PC-9 (cell line): ENCODE measurements around the gene ETV6. TPM values are rescaled to one million over a fixed set of nuclear protein-coding genes. Genes with fewer than 3 reads are reported as not detected.

Source experiments
- BruUV-seq: library from RNA; stranded (reverse); fragments of 400-500 nt; replicated peaks from 2 replicates; lab custom pipeline; 2021; lab: Mats Ljungman, UMichigan
- CTCF ChIA-PET: fragments of 300-600 bp; sonication (Branson Sonifier 250); formaldehyde crosslinking; loops from one replicate; lab custom pipeline; 2022; ENCODE audit warnings: antibody characterized with exemption; lab: Charles Lee
- POLR2A ChIA-PET: fragments of 300-600 bp; sonication (Branson Sonifier 250); formaldehyde crosslinking; loops from one replicate; lab custom pipeline; 2022; ENCODE audit warnings: antibody characterized with exemption; ENCODE audit not compliant: unreplicated experiment; lab: Charles Lee
- DNase-seq, 2 experiments: peaks; one replicate each; pipeline versions ENCODE4 v3.0.0 to v3.0.0-alpha.2; 2015 to 2022; ENCODE audit warnings: mixed read lengths in 1 of 2
- H2AFZ ChIP-seq: fragments of 200-600 bp; sonication (generic); 2 replicates; pipeline ENCODE4 v1.8.1; 2017; ENCODE audit warnings: antibody characterized with exemption
- H3F3A ChIP-seq: fragments of 200-600 bp; sonication (generic); 2 replicates; pipeline ENCODE4 v1.8.1; 2017; ENCODE audit warnings: antibody characterized with exemption, mild to moderate bottlenecking, low read depth; ENCODE audit not compliant: insufficient read depth
- H3K27ac ChIP-seq: fragments of 200-600 bp; sonication (generic); 2 replicates; pipeline ENCODE4 v1.6.1; 2016; ENCODE audit warnings: mixed run types
- H3K27me3 ChIP-seq: fragments of 200-600 bp; sonication (generic); 2 replicates; pipeline ENCODE4 v1.6.1; 2016; ENCODE audit warnings: low read depth, mixed run types; ENCODE audit not compliant: insufficient read depth
- H3K36me3 ChIP-seq: fragments of 200-600 bp; sonication (generic); 2 replicates; pipeline ENCODE4 v1.6.1; 2016; ENCODE audit warnings: low read depth, mixed run types
- H3K4me1 ChIP-seq: fragments of 200-600 bp; sonication (generic); replicated peaks from 2 replicates; pipeline ENCODE4 v1.6.1; 2016; ENCODE audit warnings: mixed run types; ENCODE audit not compliant: insufficient read depth
- H3K4me2 ChIP-seq: fragments of 200-600 bp; sonication (generic); 2 replicates; pipeline ENCODE4 v1.6.1; 2017; ENCODE audit warnings: mixed run types
- H3K4me3 ChIP-seq: fragments of 200-600 bp; sonication (generic); 2 replicates; pipeline ENCODE4 v1.6.1; 2016; ENCODE audit warnings: mixed run types
- H3K79me2 ChIP-seq: fragments of 200-600 bp; sonication (generic); 2 replicates; pipeline ENCODE4 v1.6.1; 2017; ENCODE audit warnings: low read depth, mixed run types
- H3K9me2 ChIP-seq: fragments of 200-600 bp; sonication (generic); 2 replicates; pipeline ENCODE4 v1.8.1; 2017; ENCODE audit warnings: mild to moderate bottlenecking; ENCODE audit not compliant: insufficient read depth
- H3K9me3 ChIP-seq: fragments of 200-600 bp; sonication (generic); 2 replicates; pipeline ENCODE4 v1.8.1; 2016; ENCODE audit warnings: low read depth; ENCODE audit not compliant: insufficient read depth
- H4K20me1 ChIP-seq: fragments of 200-600 bp; sonication (generic); 2 replicates; pipeline ENCODE4 v1.8.1; 2017; ENCODE audit not compliant: insufficient read depth
- CTCF ChIP-seq: fragments of 200-600 bp; sonication (generic); conservative IDR thresholded peaks from 2 replicates; pipeline ENCODE4 v1.6.1; 2017; ENCODE audit warnings: mixed run types, antibody characterized with exemption, mild to moderate bottlenecking, moderate library complexity
- EZH2 ChIP-seq: fragments of 200-600 bp; sonication (generic); IDR thresholded peaks from 2 replicates; pipeline ENCODE4 v1.8.0; 2017; ENCODE audit warnings: antibody characterized with exemption, low read depth
- intact Hi-C: fragments of 100-400 bp; cut with micrococcal nuclease; formaldehyde crosslinking; loops from one replicate; pipeline ENCODE4 v1.10.0; 2022; ENCODE audit not compliant: unreplicated experiment
- total RNA-seq: library from RNA; stranded (reverse); gene quantifications from 2 replicates; pipeline ENCODE4 v1.2.3, GENCODE V29; 2021

ETV6 gene
- total RNA-seq, 1 experiment from 2014 or later, result 62.8 TPM

GRCh38 chr12:11716794-11717518 lies 67.5 kb downstream of the ETV6 start:
- H3K4me3 ChIP-seq, result no peak overlapping the region
- intact Hi-C loops, result no loop called here
- H3K27ac ChIP-seq, result no peak overlapping the region
- H3K27me3 ChIP-seq, result no peaks in the 10 kb centered on the region
- no peaks in the 10 kb centered on the region for H3K4me1 ChIP-seq
- no peak overlapping the region for H2AFZ ChIP-seq
- no peaks in the 10 kb centered on the region for H4K20me1 ChIP-seq
- no peak overlapping the region for H3K4me2 ChIP-seq
- H3K9me3 ChIP-seq, result no peaks in the 10 kb centered on the region
- H3F3A ChIP-seq, result no peaks in the 10 kb centered on the region
- DNase-seq, result no peak
- peaks cover 14% of the 10 kb centered on the region; the same call in 1 of the 2 replicates for H3K79me2 ChIP-seq
- ChIA-PET CTCF (no interaction called here), POLR2A (no interaction called here)
- no peaks in the 10 kb centered on the region for H3K36me3 ChIP-seq
- no TSS peak for BruUV-seq
- H3K9me2 ChIP-seq, result no peaks in the 10 kb centered on the region
- TF ChIP-seq EZH2 (no peak), CTCF (no peak)

- no peaks in the 10 kb centered on the region for H3K27me3 ChIP-seq
- no peaks in the 10 kb centered on the region for H3K36me3 ChIP-seq
- no peaks in the 10 kb centered on the region for H3K9me3 ChIP-seq
- H3K27ac ChIP-seq, result no peak overlapping the region
- H2AFZ ChIP-seq, result no peak overlapping the region
- BruUV-seq, result no TSS peak
- no peaks in the 10 kb centered on the region for H3K9me2 ChIP-seq
- no peaks in the 10 kb centered on the region for H3F3A ChIP-seq
- TF ChIP-seq CTCF, result no peak
- TF ChIP-seq EZH2, result no peak
- H4K20me1 ChIP-seq, result no peaks in the 10 kb centered on the region
- no peak overlapping the region for H3K4me2 ChIP-seq
- H3K79me2 ChIP-seq, result peaks cover 9% of the 10 kb centered on the region; the same call in 1 of the 2 replicates
- H3K4me3 ChIP-seq, result no peak overlapping the region
- ChIA-PET POLR2A (no interaction called here), CTCF (no interaction called here)
- intact Hi-C loops, result no loop called here
- no peak for DNase-seq
- no peaks in the 10 kb centered on the region for H3K4me1 ChIP-seq
These were observed 68.1 kb downstream of the ETV6 start for GRCh38 chr12:11717519-11717961.

- Histone ChIP-seq H3K4me3 (no peak overlapping the region), H3K9me2 (no peaks in the 10 kb centered on the region), H3K27ac (no peak overlapping the region), H3F3A (no peaks in the 10 kb centered on the region), H3K27me3 (no peaks in the 10 kb centered on the region), H2AFZ (no peak overlapping the region), H3K79me2 (peaks cover 4% of the 10 kb centered on the region; the same call in 1 of the 2 replicates), H3K4me1 (no peaks in the 10 kb centered on the region), H3K4me2 (no peak overlapping the region), H4K20me1 (no peaks in the 10 kb centered on the region), H3K9me3 (no peaks in the 10 kb centered on the region), H3K36me3 (no peaks in the 10 kb centered on the region)
- CTCF ChIA-PET, result no interaction called here
- TF ChIP-seq CTCF (no peak), EZH2 (no peak)
- BruUV-seq, result no TSS peak
- intact Hi-C loops, result no loop called here
- POLR2A ChIA-PET, result no interaction called here
- no peak for DNase-seq
These were observed 68.6 kb downstream of the ETV6 start for GRCh38 chr12:11718105-11718504.
